HG03571 (cell line): ENCODE data around the gene JAG2.

ENCODE experiments used
- ATAC-seq: cut with Tn5 transposase; IDR thresholded peaks from one replicate; pipeline ENCODE4 v1.9.1; 2021; ENCODE audit not compliant: unreplicated experiment

Gene JAG2

GRCh38 chr14:105141486-105142281 lies 26.9 kb downstream of the JAG2 start:
- ATAC-seq: no peak

- no peak for ATAC-seq
These were observed 27.6 kb downstream of the JAG2 start for GRCh38 chr14:105141026-105141425.

- no peak for ATAC-seq
These were observed 28.0 kb downstream of the JAG2 start for GRCh38 chr14:105140581-105140980.

DNA sequence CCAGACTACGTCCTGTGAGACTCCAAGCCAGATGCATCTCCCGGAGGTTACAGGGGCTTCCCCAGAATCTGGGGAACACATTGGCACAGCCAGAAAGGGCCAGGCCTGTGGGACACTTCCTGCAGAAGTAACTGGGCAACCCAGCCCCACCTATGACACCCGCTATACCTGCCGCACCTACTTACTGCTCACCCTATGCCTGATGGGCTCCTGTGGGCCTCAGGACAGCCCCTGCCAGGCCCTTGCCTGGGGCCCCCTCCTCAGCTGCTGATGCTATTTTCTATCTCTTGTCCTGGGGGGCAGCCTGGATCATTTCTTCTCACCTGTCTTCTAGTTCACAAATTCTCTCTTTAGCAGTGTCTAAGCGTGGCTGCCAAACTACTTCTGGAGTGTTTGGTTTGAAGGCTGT lies 28.7 kb downstream of the JAG2 start:
- no peak for ATAC-seq

DNA sequence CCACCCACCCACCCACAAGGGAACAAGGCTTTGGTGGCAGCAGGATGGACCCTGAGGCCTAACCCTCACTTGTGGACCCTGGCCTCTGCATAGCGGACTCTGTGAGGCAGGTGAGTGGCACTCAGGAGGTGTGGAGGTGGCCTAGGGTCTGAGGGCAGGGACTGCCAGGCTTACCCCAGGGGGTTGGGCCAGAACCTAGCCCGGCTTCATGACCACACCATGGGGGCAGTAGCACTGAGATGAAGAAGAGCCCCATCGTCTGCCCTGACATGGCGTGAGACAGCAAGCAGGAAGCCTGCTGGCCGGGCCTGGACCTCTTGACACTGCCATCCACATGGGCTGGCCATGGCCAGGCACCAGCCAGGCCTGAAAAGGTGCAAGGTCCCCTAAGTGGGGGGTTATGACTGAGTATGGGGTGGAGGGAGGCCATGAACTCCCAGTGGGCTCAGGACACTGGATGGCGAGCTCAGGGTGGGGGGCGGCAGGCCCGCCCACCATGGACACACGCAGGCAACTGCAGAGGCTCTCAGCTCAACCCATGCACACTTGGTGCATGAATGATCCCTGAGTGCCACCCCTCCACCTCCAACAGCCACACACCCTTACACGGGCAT lies 29.3 kb downstream of the JAG2 start:
- ATAC-seq: no peak

GRCh38 chr14:105138551-105139111 lies 29.9 kb downstream of the JAG2 start:
- no peak for ATAC-seq

DNA sequence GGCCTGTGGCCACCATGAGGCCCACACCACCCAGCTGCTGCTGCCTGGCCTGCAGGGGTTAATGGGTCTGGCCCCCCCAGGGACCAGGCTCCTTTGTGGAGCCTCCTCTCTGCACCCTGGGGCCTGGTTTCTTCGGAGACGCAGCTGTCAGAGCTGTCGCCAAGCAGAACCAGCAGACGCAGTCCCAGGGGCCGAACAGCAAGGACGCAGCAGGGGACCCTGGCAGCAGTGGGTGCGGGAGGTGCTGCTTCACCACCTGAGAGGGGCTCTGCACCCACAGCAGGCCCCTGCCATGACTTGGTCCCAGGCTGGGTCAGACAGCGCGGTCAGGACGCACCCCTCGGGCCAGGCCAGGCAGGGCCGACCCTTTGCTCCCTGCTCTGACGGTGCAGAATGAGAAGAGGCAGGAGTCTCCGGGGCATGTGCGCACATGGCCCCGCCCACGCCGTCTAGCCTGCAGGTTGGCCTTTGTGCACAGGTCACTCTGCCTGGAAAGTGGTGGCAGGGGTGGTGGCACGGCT lies 30.5 kb downstream of the JAG2 start:
- ATAC-seq: no peak

DNA sequence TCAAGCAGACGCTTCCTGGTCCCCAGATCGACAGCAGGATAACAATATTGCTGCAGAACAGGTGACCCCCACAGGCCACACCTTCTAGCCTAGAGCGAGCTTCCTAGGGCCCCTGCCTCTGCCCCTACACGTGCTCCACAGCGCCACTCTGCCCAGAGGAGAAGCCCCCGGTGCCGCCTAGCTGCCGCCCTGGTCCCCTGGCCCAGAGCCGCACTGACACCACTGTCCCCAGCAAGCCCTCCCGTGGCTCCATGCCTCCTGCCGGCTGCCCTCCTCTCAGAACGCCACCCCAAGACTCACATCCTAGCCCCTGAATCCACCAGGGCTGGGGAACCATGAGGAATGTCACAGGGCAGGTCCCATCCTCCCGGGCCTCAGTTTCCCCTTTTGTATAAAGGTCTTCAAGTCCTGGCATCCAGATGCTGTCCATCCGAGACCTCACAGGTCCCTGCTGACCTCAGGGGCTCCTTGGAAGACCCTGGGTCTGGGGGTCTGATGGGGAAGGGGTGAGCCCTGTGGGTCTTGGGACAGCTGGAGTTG lies 31.0 kb downstream of the JAG2 start:
- ATAC-seq: no peak

- no peak for ATAC-seq
These were observed 31.9 kb downstream of the JAG2 start for GRCh38 chr14:105136401-105137322.

DNA sequence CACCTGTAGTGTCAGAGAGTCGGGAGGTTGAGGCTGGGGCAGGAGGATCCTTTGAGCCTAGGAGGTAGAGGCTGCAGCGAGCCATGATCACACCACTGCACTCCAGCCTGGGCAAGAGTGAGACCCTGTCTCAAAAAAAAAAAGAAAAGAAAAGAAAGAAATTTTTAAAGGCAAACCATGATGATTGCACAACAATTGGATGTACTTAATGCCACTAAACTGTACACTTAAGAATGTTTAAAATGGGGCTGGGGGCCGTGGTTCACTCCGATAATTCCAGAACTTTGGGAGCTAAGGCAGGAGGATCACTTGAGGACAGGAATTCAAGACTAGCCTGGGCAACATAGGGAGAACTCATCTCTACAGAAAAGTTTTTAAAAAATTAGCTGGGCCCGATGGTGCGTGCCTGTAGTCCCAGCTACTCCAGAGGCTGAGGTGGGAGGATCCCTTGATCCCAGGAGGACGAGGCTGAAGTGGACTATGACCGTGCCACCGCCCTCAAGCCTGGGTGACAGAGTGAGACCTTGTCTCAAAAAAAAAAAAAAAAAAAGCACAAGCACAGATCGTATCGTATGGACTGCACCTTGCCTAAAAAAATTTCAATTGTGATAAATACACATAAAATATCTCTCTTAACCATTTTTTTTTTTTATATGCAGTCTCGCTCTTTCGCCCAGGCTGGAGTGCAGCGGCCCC lies 32.7 kb downstream of the JAG2 start:
- no peak for ATAC-seq

DNA sequence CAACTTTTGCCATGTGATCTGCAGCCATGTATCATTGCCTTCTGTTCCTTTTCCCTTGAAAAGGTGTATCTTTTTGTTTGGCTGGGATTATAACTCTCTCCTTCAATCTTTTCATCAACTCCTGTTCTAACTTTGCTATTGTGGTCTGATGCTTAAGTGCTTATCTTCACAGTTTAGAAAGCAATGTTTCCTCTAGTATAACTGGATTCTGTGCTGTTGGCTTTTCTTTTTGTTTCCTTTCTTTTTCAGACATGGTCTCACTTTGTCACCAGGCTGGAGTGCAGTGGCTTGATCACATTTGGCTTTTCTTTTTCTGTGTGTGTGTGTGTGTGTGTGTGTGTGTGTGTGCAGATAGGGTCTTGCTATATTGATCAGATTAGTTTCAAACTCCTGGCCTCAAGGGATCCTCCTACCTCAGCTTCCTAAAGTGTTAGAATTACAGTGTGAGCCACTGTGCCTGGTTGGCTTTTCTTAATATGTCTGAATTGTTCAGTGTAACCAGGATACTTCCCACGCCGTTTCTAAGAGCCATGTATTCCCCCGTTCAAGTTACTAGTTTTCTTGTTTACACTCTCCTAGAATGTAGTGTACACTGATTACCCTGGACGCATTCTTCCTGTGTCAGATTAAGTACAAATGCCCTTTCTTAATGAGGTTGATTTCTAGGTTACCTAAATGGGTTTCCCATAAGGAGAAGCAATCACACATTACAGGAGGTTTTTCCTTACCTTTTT lies 35.5 kb downstream of the JAG2 start:
- no peak for ATAC-seq

GRCh38 chr14:105131241-105131640 lies 37.3 kb downstream of the JAG2 start:
- no peak for ATAC-seq

DNA sequence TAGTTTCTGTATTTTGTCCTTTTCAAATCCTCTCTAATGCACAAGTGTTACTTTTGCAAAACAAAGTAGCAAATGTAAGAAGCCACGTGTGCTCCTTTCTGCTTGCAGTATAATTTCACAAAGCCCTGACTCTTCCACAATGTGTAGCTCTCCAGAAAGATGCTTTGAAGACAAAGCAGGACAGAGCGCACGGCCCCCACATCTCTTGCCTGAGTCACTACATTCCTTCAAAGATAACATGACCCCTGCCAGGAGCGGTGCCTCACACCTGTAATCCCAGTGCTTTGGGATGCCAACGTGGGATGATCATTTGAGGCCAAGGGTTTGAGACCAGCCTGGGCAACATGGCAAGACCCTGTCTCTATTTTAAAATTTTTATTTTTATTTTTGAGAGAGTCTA lies 40.5 kb downstream of the JAG2 start:
- no peak for ATAC-seq

DNA sequence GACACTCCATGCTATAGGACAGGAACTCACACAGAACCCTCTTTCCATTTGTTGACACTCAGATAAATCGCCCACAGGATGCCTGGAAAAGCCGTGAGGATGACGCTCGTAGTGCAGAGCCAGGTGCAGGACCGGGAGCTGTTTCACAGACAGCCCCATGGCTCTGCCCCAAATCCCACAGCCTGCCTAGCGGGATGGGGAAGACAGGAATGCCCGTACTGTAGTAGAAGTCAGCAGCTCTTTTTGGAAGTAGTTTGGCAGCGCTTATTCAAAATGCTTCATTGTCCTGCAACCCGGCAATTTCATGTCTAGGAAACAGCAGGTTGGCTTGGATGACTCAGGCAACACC lies 41.6 kb downstream of the JAG2 start:
- ATAC-seq: no peak

DNA sequence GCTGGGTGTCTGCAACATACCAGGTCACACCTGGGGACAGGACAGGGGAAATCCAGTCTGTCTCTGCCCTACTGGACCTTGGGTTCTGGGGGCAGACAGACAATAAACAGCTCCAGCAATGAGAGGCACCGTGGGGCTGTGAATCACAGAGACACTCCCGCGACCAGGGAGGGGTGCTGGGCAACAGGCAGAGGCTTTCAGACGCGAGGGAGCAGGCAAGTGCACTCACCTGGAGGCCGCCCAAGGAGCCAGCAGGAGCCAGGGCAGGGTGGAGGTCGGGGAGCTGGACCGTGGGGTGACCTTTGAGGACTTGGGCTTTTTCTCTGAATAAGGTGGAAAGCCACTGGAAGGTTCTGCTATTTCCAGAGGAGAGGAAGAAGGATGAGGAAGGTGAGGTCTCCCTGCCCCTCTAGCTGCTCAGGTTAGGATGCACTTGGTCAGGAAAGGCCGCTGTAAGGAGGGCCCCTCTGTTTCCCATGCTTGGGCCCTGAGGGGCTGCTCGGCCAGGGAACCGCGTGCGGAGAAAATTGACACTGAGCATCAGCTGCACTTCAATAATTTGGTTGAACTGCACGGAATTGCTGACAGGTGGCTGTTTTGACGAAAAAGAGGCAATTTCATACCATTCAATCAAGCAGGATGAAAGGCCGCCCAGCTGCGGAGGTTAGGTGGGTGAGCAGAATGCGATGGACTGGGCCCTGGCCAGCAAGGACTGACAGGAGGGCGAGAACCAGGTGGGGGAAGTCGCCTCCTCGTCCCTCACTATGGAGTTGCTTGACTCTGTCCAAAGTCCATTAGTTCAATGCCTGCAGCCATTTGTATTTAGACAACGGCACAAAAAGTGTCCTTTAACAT lies 42.2 kb downstream of the JAG2 start:
- ATAC-seq: no peak

GRCh38 chr14:105124823-105125222 lies 43.8 kb downstream of the JAG2 start:
- ATAC-seq: no peak

GRCh38 chr14:105123981-105124765 lies 44.4 kb downstream of the JAG2 start:
- no peak for ATAC-seq

- no peak for ATAC-seq
These were observed 45.4 kb downstream of the JAG2 start for GRCh38 chr14:105123064-105123665.
